ENCODE results near the gene RGS6. TPM values are rescaled to one million over a fixed set of nuclear protein-coding genes. Genes with fewer than 3 reads are reported as not detected.
"Not testable (repeated sequence)": the region's sequence is repeated elsewhere in the genome, so short reads cannot be mapped to it uniquely, and the experiment has no call there.

Gene RGS6
- total RNA-seq, 1 donor from 2014 or later: not detected

- H3K27me3 Mint-ChIP-seq; H3K27ac Mint-ChIP-seq; POLR2A ChIA-PET; H3K4me3 Mint-ChIP-seq; intact Hi-C loops (cut with micrococcal nuclease); H3K9me3 Mint-ChIP-seq; DNase-seq; H3K36me3 Mint-ChIP-seq (ENCODE audit: low read depth); H3K4me1 Mint-ChIP-seq; ATAC-seq (ENCODE audit: low read depth); CTCF ChIA-PET: not testable (repeated sequence)
Measured at GRCh38 chr14:71941616-71942015, 9.4 kb downstream of the RGS6 start.

DNA sequence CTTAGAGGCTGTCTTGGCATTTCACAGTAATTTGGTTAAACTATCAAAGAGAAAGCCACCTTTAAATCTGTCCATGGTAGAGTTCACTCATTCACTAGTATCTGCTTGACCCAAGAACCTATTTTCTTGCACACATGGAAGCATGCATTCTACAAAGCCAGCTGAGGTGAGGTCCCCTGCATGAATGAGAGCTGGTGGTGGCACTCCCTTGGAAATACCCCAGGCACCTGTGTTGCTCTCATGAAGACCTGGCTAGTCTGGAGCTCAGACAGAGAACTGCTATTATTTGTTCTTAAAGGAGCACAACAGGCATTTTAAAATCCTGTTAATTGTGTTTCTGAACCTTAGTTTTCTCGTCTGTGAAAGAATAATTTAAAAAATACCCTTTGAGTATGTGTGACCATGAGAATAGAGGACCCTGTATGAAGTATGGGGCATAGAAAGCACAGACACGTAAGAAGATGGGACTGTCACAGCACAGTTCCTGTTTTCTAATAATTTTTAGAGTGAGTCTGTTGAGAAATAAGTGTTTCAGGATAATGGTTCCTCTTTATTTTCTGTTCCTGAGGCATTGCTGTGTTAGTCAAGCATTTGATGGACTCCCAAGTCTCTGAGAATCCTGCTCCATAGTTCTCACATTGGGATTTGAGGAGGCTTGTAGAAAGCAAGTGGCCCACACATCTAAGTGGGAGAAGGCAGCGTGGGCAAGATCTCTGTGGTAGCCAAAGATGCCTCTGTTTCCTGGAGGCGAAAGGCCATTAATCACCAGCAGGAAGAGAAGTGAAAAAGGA, 10.9 kb downstream of the RGS6 start:
- peaks cover 5% of the 10 kb centered on the region for H3K27me3 Mint-ChIP-seq
- H3K36me3 Mint-ChIP-seq (ENCODE audit: low read depth): no peaks in the 10 kb centered on the region
- no peak overlapping the region for H3K27ac Mint-ChIP-seq
- H3K9me3 Mint-ChIP-seq: peaks cover 4% of the 10 kb centered on the region
- no peaks in the 10 kb centered on the region for H3K4me1 Mint-ChIP-seq
- ATAC-seq (ENCODE audit: low read depth) (no peak), DNase-seq (no peak)
- CTCF ChIA-PET: no interaction called here
- no peak overlapping the region for H3K4me3 Mint-ChIP-seq
- TF ChIP-seq CTCF (IDR thresholded peaks at IDR 0.05): no peak
- POLR2A ChIA-PET: no interaction called here
- intact Hi-C loops (cut with micrococcal nuclease): no loop called here

- H3K27me3 Mint-ChIP-seq: peaks cover 8% of the 10 kb centered on the region
- POLR2A ChIA-PET: no interaction called here
- H3K4me1 Mint-ChIP-seq: no peaks in the 10 kb centered on the region
Measured at GRCh38 chr14:71943695-71944018, 11.4 kb downstream of the RGS6 start.

DNA sequence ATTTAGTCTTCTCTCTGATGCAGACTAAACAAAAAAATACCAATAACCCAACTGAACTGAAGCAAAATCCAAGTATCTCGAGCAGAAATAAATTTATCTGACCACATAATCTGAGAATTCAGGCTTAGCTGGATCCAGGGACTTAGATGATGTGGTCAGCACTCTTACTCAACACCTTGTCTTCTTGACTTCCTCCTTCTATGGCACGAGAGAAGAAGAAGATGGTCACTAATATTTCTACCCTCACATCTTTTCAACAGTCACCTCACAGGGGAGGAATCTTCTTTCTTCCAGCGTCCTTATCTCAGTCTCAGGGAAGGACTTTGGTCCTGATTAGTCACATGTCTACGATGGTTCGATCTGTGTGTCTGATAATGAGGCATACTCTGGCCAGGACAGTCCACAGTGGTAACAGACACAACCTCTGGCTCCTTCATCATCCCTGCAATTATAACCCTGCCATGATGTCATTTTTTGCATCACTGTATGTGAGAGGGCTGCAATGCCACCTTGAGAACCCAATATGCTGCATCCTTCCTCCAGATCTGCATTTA, 15.8 kb downstream of the RGS6 start:
- Mint-ChIP-seq H3K27me3 (peaks cover 17% of the 10 kb centered on the region), H3K36me3 (ENCODE audit: low read depth) (no peaks in the 10 kb centered on the region), H3K4me1 (no peaks in the 10 kb centered on the region), H3K9me3 (no peaks in the 10 kb centered on the region), H3K4me3 (no peak overlapping the region), H3K27ac (no peak overlapping the region)
- POLR2A ChIA-PET: no interaction called here
- ATAC-seq (ENCODE audit: low read depth) (no peak), DNase-seq (no peak)
- TF ChIP-seq CTCF (IDR thresholded peaks at IDR 0.05): no peak
- CTCF ChIA-PET: no interaction called here
- intact Hi-C loops (cut with micrococcal nuclease): no loop called here

More at GRCh38 chr14:71943695-71944018, 11.4 kb downstream of the RGS6 start:
- peaks cover 4% of the 10 kb centered on the region for H3K9me3 Mint-ChIP-seq
- CTCF ChIA-PET: no interaction called here
- no peak for ATAC-seq (ENCODE audit: low read depth)
- no peak overlapping the region for H3K27ac Mint-ChIP-seq
- no peaks in the 10 kb centered on the region for H3K36me3 Mint-ChIP-seq (ENCODE audit: low read depth)
- no peak overlapping the region for H3K4me3 Mint-ChIP-seq
- no peak for TF ChIP-seq CTCF (IDR thresholded peaks at IDR 0.05)
- intact Hi-C loops (cut with micrococcal nuclease): no loop called here
- no peak for DNase-seq

DNA sequence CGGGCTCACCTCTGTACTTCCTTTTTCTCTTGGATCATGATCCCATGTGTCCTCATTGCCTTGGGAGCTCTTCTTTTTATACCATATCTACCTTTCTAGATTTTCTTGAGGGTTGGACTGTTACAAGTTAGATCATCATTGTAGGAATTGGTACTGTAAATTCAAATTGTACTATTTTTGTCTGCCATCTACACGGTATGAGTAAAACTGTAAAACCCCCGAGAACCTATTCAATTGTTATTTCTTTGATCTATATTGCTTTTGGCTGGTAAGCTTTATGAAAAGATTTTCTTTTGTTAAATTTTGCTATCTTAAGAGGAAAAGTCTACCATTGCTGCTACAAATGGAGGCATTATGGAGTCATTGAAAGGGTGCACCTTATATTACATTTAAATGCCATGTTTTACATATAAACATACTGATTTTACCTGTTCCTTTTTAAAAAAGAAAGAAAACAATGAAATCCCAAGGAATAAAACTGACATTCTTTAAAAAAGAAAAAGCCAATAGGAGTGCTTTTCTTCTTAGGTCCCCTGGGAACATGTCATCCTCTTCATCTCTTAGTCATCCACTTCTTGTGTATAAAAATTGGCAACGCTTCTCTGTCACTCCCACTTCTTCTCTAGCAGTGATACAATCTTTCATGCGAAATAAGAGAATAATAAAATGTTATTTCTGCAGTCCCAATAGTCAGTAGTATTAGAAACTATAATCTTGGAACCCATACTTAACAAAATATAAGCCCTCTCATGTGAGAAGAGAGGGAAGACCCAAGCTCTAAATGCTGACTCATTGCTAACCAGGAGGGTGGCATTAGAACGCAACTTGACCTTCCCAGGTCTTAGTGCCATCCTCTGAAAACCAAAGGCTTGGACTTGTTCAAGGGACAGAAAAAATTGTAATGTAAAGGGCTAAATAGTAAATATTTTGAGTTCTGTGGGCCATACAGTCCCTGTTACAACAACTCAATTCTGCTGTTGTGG, 20.4 kb downstream of the RGS6 start:
- no peaks in the 10 kb centered on the region for H3K9me3 Mint-ChIP-seq
- H3K4me3 Mint-ChIP-seq: no peak overlapping the region
- intact Hi-C loops (cut with micrococcal nuclease): no loop called here
- TF ChIP-seq CTCF (IDR thresholded peaks at IDR 0.05): no peak
- no peak for ATAC-seq (ENCODE audit: low read depth)
- no peak for DNase-seq
- POLR2A ChIA-PET: no interaction called here
- peaks cover 27% of the 10 kb centered on the region for H3K27me3 Mint-ChIP-seq
- CTCF ChIA-PET: no interaction called here
- no peaks in the 10 kb centered on the region for H3K36me3 Mint-ChIP-seq (ENCODE audit: low read depth)
- no peaks in the 10 kb centered on the region for H3K4me1 Mint-ChIP-seq
- H3K27ac Mint-ChIP-seq: no peak overlapping the region
